NCI-H446 (cell line): ENCODE data around the gene AKT1S1.
"Not testable (repeated sequence)": the region's sequence is repeated elsewhere in the genome, so short reads cannot be mapped to it uniquely, and the experiment has no call there.

Experiments used
- DNase-seq, 2 experiments: peaks; one replicate each; lab custom pipeline; 2025; lab: John Stamatoyannopoulos, UW

The AKT1S1 gene

GRCh38 chr19:49877020-49877878, at the start of gene AKT1S1, which contains the start of gene TBC1D17:
Gene AKT1S1, minus strand, starts transcription at chr19:49877355. Its CDS starts 4,060 bp downstream, at chr19:49873295.
Gene TBC1D17, plus strand, starts transcription at chr19:49877702. Its CDS starts 22 bp downstream, at chr19:49877724.
- DNase-seq: peak; percentile 99 to 100

- DNase-seq: no peak
These were observed 49.4 kb upstream of the AKT1S1 start for GRCh38 chr19:49926515-49926914.

- DNase-seq: no peak
These were observed 48.3 kb upstream of the AKT1S1 start for GRCh38 chr19:49925486-49925885.

GRCh38 chr19:49924881-49925210, 47.7 kb upstream of the AKT1S1 start:
- DNase-seq: not testable (repeated sequence)

GRCh38 chr19:49924004-49924880, 47.1 kb upstream of the AKT1S1 start:
- DNase-seq: peak; percentile 27 to 68

- DNase-seq: no peak
These were observed 46.2 kb upstream of the AKT1S1 start for GRCh38 chr19:49923055-49924003.

- no peak for DNase-seq
These were observed 45.0 kb upstream of the AKT1S1 start for GRCh38 chr19:49921871-49922795.

GRCh38 chr19:49920624-49921363, 43.6 kb upstream of the AKT1S1 start:
- DNase-seq: no peak

GRCh38 chr19:49918089-49918488, 40.9 kb upstream of the AKT1S1 start:
- DNase-seq: no peak

GRCh38 chr19:49916839-49917733, 39.9 kb upstream of the AKT1S1 start:
- no peak for DNase-seq

- no peak for DNase-seq
These were observed 38.1 kb upstream of the AKT1S1 start for GRCh38 chr19:49915271-49915670.

- DNase-seq: no peak
These were observed 36.6 kb upstream of the AKT1S1 start for GRCh38 chr19:49913720-49914119.

GRCh38 chr19:49912965-49913685, 36.0 kb upstream of the AKT1S1 start:
- no peak for DNase-seq

GRCh38 chr19:49911381-49912145, 34.4 kb upstream of the AKT1S1 start:
- DNase-seq: no peak

GRCh38 chr19:49910179-49910578, 33.0 kb upstream of the AKT1S1 start:
- no peak for DNase-seq

- DNase-seq: no peak
These were observed 31.6 kb upstream of the AKT1S1 start for GRCh38 chr19:49908480-49909420.
